Endothelial cell (in vitro differentiated cells): ENCODE measurements around the gene PCA3. TPM values are rescaled to one million over a fixed set of nuclear protein-coding genes. Genes with fewer than 3 reads are reported as not detected.

Experiments
- DNase-seq: peaks from one replicate; pipeline ENCODE4 v3.0.0; 2021; ENCODE audit warnings: low spot score
- H3K27ac Mint-ChIP-seq: one replicate; pipeline ENCODE4 v1.8.0; 2021; ENCODE audit warnings: mixed read lengths, inconsistent platforms; ENCODE audit not compliant: unreplicated experiment
- H3K27me3 Mint-ChIP-seq: one replicate; pipeline ENCODE4 v1.8.0; 2021; ENCODE audit warnings: mild to moderate bottlenecking, moderate library complexity, mixed read lengths, inconsistent platforms; ENCODE audit not compliant: unreplicated experiment
- H3K36me3 Mint-ChIP-seq: one replicate; pipeline ENCODE4 v1.8.0; 2021; ENCODE audit warnings: mild to moderate bottlenecking, low read depth, mixed read lengths, inconsistent platforms; ENCODE audit not compliant: unreplicated experiment
- H3K4me1 Mint-ChIP-seq: one replicate; pipeline ENCODE4 v1.8.0; 2021; ENCODE audit warnings: mild to moderate bottlenecking, mixed read lengths, inconsistent platforms; ENCODE audit not compliant: unreplicated experiment
- H3K4me3 Mint-ChIP-seq: one replicate; pipeline ENCODE4 v1.8.0; 2021; ENCODE audit warnings: mild to moderate bottlenecking, mixed read lengths, inconsistent platforms; ENCODE audit not compliant: unreplicated experiment
- H3K9me3 Mint-ChIP-seq: one replicate; pipeline ENCODE4 v1.8.0; 2021; ENCODE audit warnings: mixed read lengths, inconsistent platforms; ENCODE audit not compliant: unreplicated experiment
- total RNA-seq: library from RNA; stranded (reverse); fragmentation: NEBNext Ultra II Directional; extraction: Animal tissue kit (Norgen Biotek cat#: 25700); gene quantifications from one replicate; pipeline ENCODE4 v1.2.1, GENCODE V29; 2021; ENCODE audit not compliant: unreplicated experiment
- TF ChIP-seq, protein P1 (sequence below): fragments of 200-600 bp; sonication (generic); IDR thresholded peaks from one replicate; pipeline ENCODE4 v1.5.0; 2021; ENCODE audit warnings: antibody characterized with exemption; ENCODE audit not compliant: unreplicated experiment

PCA3 gene
- total RNA-seq, 1 donor from 2014 or later: 0.62 TPM

DNA sequence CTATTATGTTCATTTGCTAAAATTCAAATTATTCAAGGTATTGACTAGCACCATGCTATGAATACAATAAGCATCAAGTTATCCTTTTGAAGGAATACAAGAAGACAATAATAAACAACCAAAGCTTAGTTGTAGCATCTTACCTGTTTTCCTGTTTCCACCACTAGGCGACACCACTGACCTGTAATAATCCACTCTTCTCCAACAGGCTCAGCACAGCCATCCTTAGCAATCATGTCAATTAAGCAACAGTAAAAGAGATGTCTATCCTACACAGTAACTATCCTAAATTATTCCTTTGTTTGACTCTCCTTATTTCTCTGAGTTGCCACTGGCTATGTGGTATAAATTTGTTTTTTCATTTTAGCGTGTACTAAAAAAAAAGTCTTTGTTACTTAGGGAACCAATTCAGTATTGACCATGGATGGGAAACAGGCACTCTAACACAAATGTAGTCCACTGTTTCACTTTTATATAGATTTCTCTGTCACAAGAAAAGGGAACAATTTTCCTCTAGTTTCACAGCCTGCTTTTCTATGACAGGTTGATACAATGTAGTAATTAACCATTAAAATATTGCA lies 46.2 kb downstream of the PCA3 start:
- no peaks in the 10 kb centered on the region for H3K4me1 Mint-ChIP-seq
- TF ChIP-seq, protein P1, sequence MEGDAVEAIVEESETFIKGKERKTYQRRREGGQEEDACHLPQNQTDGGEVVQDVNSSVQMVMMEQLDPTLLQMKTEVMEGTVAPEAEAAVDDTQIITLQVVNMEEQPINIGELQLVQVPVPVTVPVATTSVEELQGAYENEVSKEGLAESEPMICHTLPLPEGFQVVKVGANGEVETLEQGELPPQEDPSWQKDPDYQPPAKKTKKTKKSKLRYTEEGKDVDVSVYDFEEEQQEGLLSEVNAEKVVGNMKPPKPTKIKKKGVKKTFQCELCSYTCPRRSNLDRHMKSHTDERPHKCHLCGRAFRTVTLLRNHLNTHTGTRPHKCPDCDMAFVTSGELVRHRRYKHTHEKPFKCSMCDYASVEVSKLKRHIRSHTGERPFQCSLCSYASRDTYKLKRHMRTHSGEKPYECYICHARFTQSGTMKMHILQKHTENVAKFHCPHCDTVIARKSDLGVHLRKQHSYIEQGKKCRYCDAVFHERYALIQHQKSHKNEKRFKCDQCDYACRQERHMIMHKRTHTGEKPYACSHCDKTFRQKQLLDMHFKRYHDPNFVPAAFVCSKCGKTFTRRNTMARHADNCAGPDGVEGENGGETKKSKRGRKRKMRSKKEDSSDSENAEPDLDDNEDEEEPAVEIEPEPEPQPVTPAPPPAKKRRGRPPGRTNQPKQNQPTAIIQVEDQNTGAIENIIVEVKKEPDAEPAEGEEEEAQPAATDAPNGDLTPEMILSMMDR: peak; percentile 77
- peak; percentile 54 for DNase-seq
- H3K27ac Mint-ChIP-seq: no peak overlapping the region
- no peaks in the 10 kb centered on the region for H3K27me3 Mint-ChIP-seq
- H3K36me3 Mint-ChIP-seq: no peaks in the 10 kb centered on the region
- no peak overlapping the region for H3K4me3 Mint-ChIP-seq
- no peaks in the 10 kb centered on the region for H3K9me3 Mint-ChIP-seq

DNA sequence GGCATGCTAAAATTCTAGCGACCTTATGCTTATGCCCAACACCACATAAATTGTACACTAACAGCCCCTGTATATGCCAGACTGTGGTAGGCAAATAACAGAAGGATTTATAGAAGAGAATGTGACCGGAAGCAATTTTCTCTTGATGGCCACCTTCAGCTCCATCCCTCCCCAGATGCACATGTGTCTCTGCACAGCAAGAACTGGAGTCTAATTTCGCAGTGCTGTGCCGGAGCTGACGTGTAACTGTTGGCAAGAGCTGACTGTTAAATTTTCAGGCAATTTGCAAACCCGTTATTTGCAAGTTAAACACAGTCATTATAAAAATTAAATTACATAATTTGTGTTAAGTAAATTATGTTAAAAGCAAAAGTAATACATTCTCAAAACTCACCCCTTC lies 48.4 kb downstream of the PCA3 start:
- Mint-ChIP-seq H3K36me3 (no peaks in the 10 kb centered on the region), H3K27ac (no peak overlapping the region), H3K4me1 (no peaks in the 10 kb centered on the region), H3K27me3 (no peaks in the 10 kb centered on the region), H3K4me3 (no peak overlapping the region), H3K9me3 (no peaks in the 10 kb centered on the region)
- TF ChIP-seq, protein P1: no peak
- DNase-seq: no peak

DNA sequence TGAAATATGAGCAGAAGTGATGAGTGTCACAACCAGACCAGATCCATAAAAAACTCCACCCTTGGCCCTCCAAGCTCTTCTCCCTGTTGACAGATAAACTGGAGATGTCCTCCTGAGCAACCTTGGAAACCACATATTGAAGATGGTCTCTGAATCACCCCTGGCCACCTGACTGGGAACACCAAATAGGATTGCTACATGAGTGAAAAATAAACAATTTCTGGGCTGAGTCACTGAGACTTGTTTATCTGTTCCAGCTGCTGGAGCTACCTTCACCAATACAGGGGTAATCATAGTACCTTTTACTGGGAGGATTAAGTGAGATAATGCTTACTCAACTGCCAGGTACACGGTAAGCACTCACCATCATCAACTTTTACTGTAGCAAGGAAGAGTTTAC lies 53.3 kb downstream of the PCA3 start:
- TF ChIP-seq, protein P1: no peak
- Mint-ChIP-seq H3K4me1 (no peaks in the 10 kb centered on the region), H3K36me3 (no peaks in the 10 kb centered on the region), H3K9me3 (no peaks in the 10 kb centered on the region), H3K27ac (no peak overlapping the region), H3K4me3 (no peak overlapping the region), H3K27me3 (no peaks in the 10 kb centered on the region)
- no peak for DNase-seq

GRCh38 chr9:76818271-76818670 lies 54.0 kb downstream of the PCA3 start:
- no peaks in the 10 kb centered on the region for H3K27me3 Mint-ChIP-seq
- no peak for DNase-seq
- no peaks in the 10 kb centered on the region for H3K4me1 Mint-ChIP-seq
- H3K9me3 Mint-ChIP-seq: no peaks in the 10 kb centered on the region
- TF ChIP-seq, protein P1: no peak
- no peak overlapping the region for H3K4me3 Mint-ChIP-seq
- H3K27ac Mint-ChIP-seq: no peak overlapping the region
- H3K36me3 Mint-ChIP-seq: no peaks in the 10 kb centered on the region

GRCh38 chr9:76820431-76820830 lies 56.2 kb downstream of the PCA3 start:
- H3K36me3 Mint-ChIP-seq: no peaks in the 10 kb centered on the region
- TF ChIP-seq, protein P1: no peak

More at GRCh38 chr9:76820431-76820830, 56.2 kb downstream of the PCA3 start:
- no peaks in the 10 kb centered on the region for H3K27me3 Mint-ChIP-seq
- no peak for DNase-seq
- H3K9me3 Mint-ChIP-seq: no peaks in the 10 kb centered on the region
- no peaks in the 10 kb centered on the region for H3K4me1 Mint-ChIP-seq
- no peak overlapping the region for H3K27ac Mint-ChIP-seq
- H3K4me3 Mint-ChIP-seq: no peak overlapping the region
